A673 (cell line): ENCODE results near the gene HYAL3. TPM values are rescaled to one million over a fixed set of nuclear protein-coding genes. Genes with fewer than 3 reads are reported as not detected.

Experiments
- BruUV-seq: library from RNA; stranded (reverse); fragments of 400-500 nt; replicated peaks from 2 replicates; lab custom pipeline; 2021; lab: Mats Ljungman, UMichigan
- CTCF ChIA-PET: fragments of 300-600 bp; sonication (Branson Sonifier 250); formaldehyde crosslinking; loops from one replicate; lab custom pipeline; 2022; ENCODE audit warnings: antibody characterized with exemption; lab: Charles Lee
- POLR2A ChIA-PET: fragments of 300-600 bp; sonication (Branson Sonifier 250); formaldehyde crosslinking; loops from one replicate; lab custom pipeline; 2022; ENCODE audit warnings: antibody characterized with exemption; ENCODE audit not compliant: low non-redundant PET; lab: Charles Lee
- DNase-seq: peaks from one replicate; pipeline ENCODE4 v3.0.0-alpha.2; 2015; ENCODE audit warnings: low spot score
- H3K27ac ChIP-seq: fragments of 200-600 bp; sonication (generic); 2 replicates; pipeline ENCODE4 v1.5.1; 2016; ENCODE audit warnings: mixed run types, low read depth, mild to moderate bottlenecking, mixed read lengths, antibody characterized with exemption, low read length; ENCODE audit not compliant: poor library complexity, severe bottlenecking
- H3K27me3 ChIP-seq: fragments of 200-600 bp; sonication (generic); replicated peaks from 2 replicates; pipeline ENCODE4 v1.6.1; 2017; ENCODE audit warnings: mixed run types, low read depth, mild to moderate bottlenecking, mixed read lengths, antibody characterized with exemption, low read length; ENCODE audit not compliant: insufficient read depth, poor library complexity
- H3K36me3 ChIP-seq: fragments of 200-600 bp; sonication (generic); 2 replicates; pipeline ENCODE4 v1.6.1; 2016; ENCODE audit warnings: mixed run types, mild to moderate bottlenecking, mixed read lengths, antibody characterized with exemption, low read length; ENCODE audit not compliant: insufficient read depth, poor library complexity, severe bottlenecking
- H3K4me1 ChIP-seq: fragments of 200-600 bp; sonication (generic); 2 replicates; pipeline ENCODE4 v1.6.1; 2017; ENCODE audit warnings: mixed run types, mild to moderate bottlenecking, mixed read lengths, antibody characterized with exemption, low read length; ENCODE audit not compliant: insufficient read depth, poor library complexity, severe bottlenecking
- H3K4me3 ChIP-seq: fragments of 200-600 bp; sonication (generic); 2 replicates; pipeline ENCODE4 v1.5.1; 2016; ENCODE audit warnings: low read depth, mixed run types, mild to moderate bottlenecking, mixed read lengths, low read length; ENCODE audit not compliant: poor library complexity, severe bottlenecking
- H3K9me3 ChIP-seq: fragments of 200-600 bp; sonication (generic); 2 replicates; pipeline ENCODE4 v1.6.1; 2016; ENCODE audit warnings: mixed run types, low read depth, mild to moderate bottlenecking, mixed read lengths, antibody characterized with exemption, low read length; ENCODE audit not compliant: poor library complexity, severe bottlenecking
- EZH2 ChIP-seq: fragments of 200-600 bp; sonication (generic); IDR thresholded peaks from 2 replicates; pipeline ENCODE4 v1.6.1; 2017; ENCODE audit warnings: borderline replicate concordance, low read depth, mild to moderate bottlenecking, mixed read lengths, antibody characterized with exemption, low read length; ENCODE audit not compliant: poor library complexity, severe bottlenecking
- intact Hi-C: fragments of 100-400 bp; cut with micrococcal nuclease; formaldehyde crosslinking; loops from one replicate; pipeline ENCODE4 v1.10.0; 2022; ENCODE audit not compliant: unreplicated experiment
- total RNA-seq: library from RNA; stranded (reverse); gene quantifications from 2 replicates; pipeline ENCODE4 v1.2.3, GENCODE V29; 2021
- TF ChIP-seq, protein P1 (sequence below): fragments of 300-800, 200-600 bp; sonication (generic); conservative IDR thresholded peaks from 2 replicates; pipeline ENCODE4 v1.5.1; 2017; ENCODE audit warnings: low read depth, mild to moderate bottlenecking, antibody characterized with exemption, low read length, moderate library complexity, mixed read lengths

The HYAL3 gene
- total RNA-seq, 1 experiment from 2014 or later: 3.0 TPM

DNA sequence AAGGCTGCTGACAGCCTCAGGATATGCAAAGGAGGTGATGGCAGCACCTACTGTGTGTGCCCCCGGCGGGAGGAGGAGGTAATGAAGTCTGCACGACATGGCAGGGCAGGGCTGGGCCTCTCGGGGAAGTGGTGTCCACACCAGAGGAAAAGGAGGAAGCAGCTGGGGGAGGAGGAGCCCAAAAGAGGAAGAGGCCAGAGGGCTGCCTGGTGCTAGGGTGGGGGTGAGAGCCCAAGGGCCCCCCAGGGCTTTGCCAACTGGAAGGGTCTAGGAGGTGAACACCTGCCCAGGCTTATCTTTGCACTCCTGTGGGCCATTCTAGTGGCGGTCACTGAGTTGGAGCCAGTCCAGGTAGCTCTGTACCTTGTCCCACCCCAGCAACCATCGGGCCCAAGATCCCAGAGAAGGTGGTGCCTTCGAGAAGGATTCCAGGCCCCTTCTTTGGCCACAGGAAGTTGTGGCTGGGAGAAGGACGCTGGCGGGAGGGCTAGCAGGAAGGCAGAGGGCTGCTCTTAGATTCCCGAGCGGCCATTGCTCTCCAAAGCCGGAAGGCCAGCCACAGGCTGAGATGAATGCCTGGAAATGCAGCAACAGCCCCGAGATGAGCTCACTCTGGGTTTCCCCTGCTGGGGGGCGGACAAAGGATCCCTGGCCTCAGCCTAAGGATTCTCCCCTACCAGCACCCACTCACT, 56.2 kb downstream of the HYAL3 start:
- BruUV-seq: no TSS peak
- TF ChIP-seq, protein P1, sequence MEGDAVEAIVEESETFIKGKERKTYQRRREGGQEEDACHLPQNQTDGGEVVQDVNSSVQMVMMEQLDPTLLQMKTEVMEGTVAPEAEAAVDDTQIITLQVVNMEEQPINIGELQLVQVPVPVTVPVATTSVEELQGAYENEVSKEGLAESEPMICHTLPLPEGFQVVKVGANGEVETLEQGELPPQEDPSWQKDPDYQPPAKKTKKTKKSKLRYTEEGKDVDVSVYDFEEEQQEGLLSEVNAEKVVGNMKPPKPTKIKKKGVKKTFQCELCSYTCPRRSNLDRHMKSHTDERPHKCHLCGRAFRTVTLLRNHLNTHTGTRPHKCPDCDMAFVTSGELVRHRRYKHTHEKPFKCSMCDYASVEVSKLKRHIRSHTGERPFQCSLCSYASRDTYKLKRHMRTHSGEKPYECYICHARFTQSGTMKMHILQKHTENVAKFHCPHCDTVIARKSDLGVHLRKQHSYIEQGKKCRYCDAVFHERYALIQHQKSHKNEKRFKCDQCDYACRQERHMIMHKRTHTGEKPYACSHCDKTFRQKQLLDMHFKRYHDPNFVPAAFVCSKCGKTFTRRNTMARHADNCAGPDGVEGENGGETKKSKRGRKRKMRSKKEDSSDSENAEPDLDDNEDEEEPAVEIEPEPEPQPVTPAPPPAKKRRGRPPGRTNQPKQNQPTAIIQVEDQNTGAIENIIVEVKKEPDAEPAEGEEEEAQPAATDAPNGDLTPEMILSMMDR: no peak
- TF ChIP-seq EZH2: no peak
- peaks cover 23% of the 10 kb centered on the region for H3K4me1 ChIP-seq
- CTCF ChIA-PET: no interaction called here
- no peaks in the 10 kb centered on the region for H3K36me3 ChIP-seq
- H3K4me3 ChIP-seq: no peak overlapping the region
- POLR2A ChIA-PET: interaction anchor here (0.5 kb wide), 1 partner anchor 1142 kb away, joined by 3 read pairs; the partner anchor contains the start of gene MANF
- intact Hi-C loops: no loop called here
- no peaks in the 10 kb centered on the region for H3K27me3 ChIP-seq
- peak overlapping the region; percentile 47 for H3K27ac ChIP-seq
- DNase-seq: no peak
- H3K9me3 ChIP-seq: no peaks in the 10 kb centered on the region

Other genes with a start within 250 kb of the HYAL3 start
- 80.6 and 89.7 TPM in 2 replicates for gene RBM5, start 210.5 kb downstream of the HYAL3 start, total RNA-seq
- gene SEMA3F, start 144.1 kb downstream of the HYAL3 start, total RNA-seq: 3.9 and 7.8 TPM in 2 replicates
- not detected in 2 replicates for gene GNAT1, start 107.8 kb downstream of the HYAL3 start, total RNA-seq
- 0.31 TPM in 1 of 2 replicates, not detected in the other for gene SLC38A3, start 94.1 kb downstream of the HYAL3 start, total RNA-seq
- 115 and 124 TPM in 2 replicates for gene GNAI2, start 63.2 kb downstream of the HYAL3 start, total RNA-seq
- gene SEMA3B, start 30.3 kb downstream of the HYAL3 start, total RNA-seq: 0.43 and 2.0 TPM in 2 replicates
- not detected in 2 replicates for gene LSMEM2, start 20.3 kb downstream of the HYAL3 start, total RNA-seq
- 62.2 and 77.4 TPM in 2 replicates for gene IFRD2, start 7.0 kb downstream of the HYAL3 start, total RNA-seq
- gene NAA80, start within 50 bp of the HYAL3 start, total RNA-seq: 5.3 and 7.0 TPM in 2 replicates
- 0.37 TPM in 1 of 2 replicates, not detected in the other for gene HYAL1, start 4.2 kb upstream of the HYAL3 start, total RNA-seq
- gene HYAL2, start 23.3 kb upstream of the HYAL3 start, total RNA-seq: 17.7 and 18.1 TPM in 2 replicates
- gene TUSC2, start 28.8 kb upstream of the HYAL3 start, total RNA-seq: 14.6 and 15.2 TPM in 2 replicates
- gene RASSF1, start 41.4 kb upstream of the HYAL3 start, total RNA-seq: 10.2 and 14.4 TPM in 2 replicates
- 0.67 and 1.0 TPM in 2 replicates for gene ZMYND10, start 46.3 kb upstream of the HYAL3 start, total RNA-seq
- 15.2 and 16.0 TPM in 2 replicates for gene NPRL2, start 51.4 kb upstream of the HYAL3 start, total RNA-seq
- 7.9 and 8.2 TPM in 2 replicates for gene CYB561D2, start 51.5 kb upstream of the HYAL3 start, total RNA-seq
- 17.3 and 19.4 TPM in 2 replicates for gene TMEM115, start 60.1 kb upstream of the HYAL3 start, total RNA-seq
- gene CACNA2D2, start 204.2 kb upstream of the HYAL3 start, total RNA-seq: 0.17 and 0.68 TPM in 2 replicates